GM12878 (cell line): ENCODE data around the gene DIO3. TPM values are rescaled to one million over a fixed set of nuclear protein-coding genes. Genes with fewer than 3 reads are reported as not detected.

Experiments
- ATAC-seq: fragments of 200-7000 bp; cut with Tn5 transposase; 3 replicates; pipeline ENCODE4 v1.9.1; 2020; ENCODE audit warnings: mild to moderate bottlenecking, moderate library complexity
- BruUV-seq: library from RNA; stranded (reverse); fragments of 400-500 nt; replicated peaks from 2 replicates; lab custom pipeline; 2021; lab: Mats Ljungman, UMichigan
- CTCF ChIA-PET: fragments of 300-600 bp; sonication (Branson Sonifier 250); formaldehyde crosslinking; extraction: SDS; loops from one replicate; lab custom pipeline; 2021; ENCODE audit warnings: inconsistent platforms; lab: Yijun Ruan, JAX
- POLR2A ChIA-PET: fragments of 350-600 bp; formaldehyde crosslinking; extraction: SDS; loops from one replicate; lab custom pipeline; 2021; ENCODE audit warnings: inconsistent platforms; lab: Charles Lee
- RAD21 ChIA-PET: fragments of 300-600 bp; sonication (Branson Sonifier 250); formaldehyde crosslinking; loops from one replicate; lab custom pipeline; 2023; ENCODE audit warnings: antibody characterized with exemption; ENCODE audit not compliant: unreplicated experiment; lab: Charles Lee
- SMC1A ChIA-PET: fragments of 300-600 bp; sonication (Branson Sonifier 250); formaldehyde crosslinking; loops from one replicate; lab custom pipeline; 2023; ENCODE audit not compliant: unreplicated experiment, uncharacterized antibody; lab: Charles Lee
- DNase-seq: peaks from one replicate; pipeline ENCODE4 v3.0.0-alpha.2; 2011; ENCODE audit warnings: low read depth, low spot score
- FAIRE-seq: peaks from 3 replicates; lab custom pipeline; 2011; peaks lifted over from hg19 to GRCh38; lab: Jason Lieb, UNC
- H2AFZ ChIP-seq: 2 replicates; pipeline ENCODE4 v1.6.0; 2011; ENCODE audit warnings: low read depth, low read length, control low read depth; ENCODE audit not compliant: control insufficient read depth
- H3K27ac ChIP-seq: 2 replicates; pipeline ENCODE4 v1.5.1; 2011; ENCODE audit warnings: control low read depth; ENCODE audit not compliant: control insufficient read depth, insufficient read depth
- H3K27me3 ChIP-seq, 2 experiments: replicated peaks in 1 of 2; 2 replicates each; pipeline versions ENCODE4 v1.6.0 to v1.6.1; 2011; ENCODE audit warnings: low read length in 1 of 2; ENCODE audit not compliant: control insufficient read depth in 2 of 2, insufficient read depth in 2 of 2
- H3K36me3 ChIP-seq, 2 experiments: 2 replicates each; pipeline ENCODE4 v1.5.1; 2011; ENCODE audit warnings: low read length in 1 of 2; ENCODE audit not compliant: control insufficient read depth in 2 of 2, insufficient read depth in 2 of 2
- H3K4me1 ChIP-seq: 2 replicates; pipeline ENCODE4 v1.6.1; 2011; ENCODE audit warnings: mild to moderate bottlenecking, low read length, moderate library complexity, mixed read lengths; ENCODE audit not compliant: control insufficient read depth, insufficient read depth
- H3K4me2 ChIP-seq: 2 replicates; pipeline ENCODE4 v1.6.0; 2011; ENCODE audit warnings: control low read depth; ENCODE audit not compliant: control insufficient read depth, insufficient read depth
- H3K4me3 ChIP-seq: fragments of 200-600 bp; sonication (generic); 2 replicates; pipeline ENCODE4 v1.5.1; 2016
- H3K79me2 ChIP-seq: 2 replicates; pipeline ENCODE4 v1.6.0; 2011; ENCODE audit warnings: low read length; ENCODE audit not compliant: control insufficient read depth, insufficient read depth
- H3K9ac ChIP-seq: 2 replicates; pipeline ENCODE4 v1.8.0; 2011; ENCODE audit warnings: low read length, control low read depth, mixed read lengths; ENCODE audit not compliant: control insufficient read depth, insufficient read depth
- H3K9me3 ChIP-seq: replicated peaks from 3 replicates; pipeline ENCODE4 v1.5.1; 2011; ENCODE audit warnings: mild to moderate bottlenecking, low read length; ENCODE audit not compliant: control insufficient read depth, insufficient read depth
- H4K20me1 ChIP-seq: 2 replicates; pipeline ENCODE4 v1.6.0; 2011; ENCODE audit not compliant: control insufficient read depth, insufficient read depth
- CUX1 ChIP-seq: IDR thresholded peaks from 2 replicates; pipeline ENCODE4 v1.6.1; 2012; ENCODE audit warnings: improper control_type of control experiment, low read depth, low read length; ENCODE audit not compliant: insufficient replicate concordance
- E4F1 ChIP-seq: fragments of 450-650 bp; IDR thresholded peaks from 2 replicates; pipeline ENCODE4 v1.6.1; 2018; ENCODE audit warnings: borderline replicate concordance, mild to moderate bottlenecking; ENCODE audit not compliant: partially characterized antibody
- IKZF2 ChIP-seq, 2 experiments: fragments of 450-650 bp; IDR thresholded peaks; 2 replicates each; pipeline ENCODE4 v1.6.1; 2017; ENCODE audit warnings: mild to moderate bottlenecking in 2 of 2, moderate library complexity in 2 of 2
- IRF3 ChIP-seq: fragments of 450-650 bp; IDR thresholded peaks from 2 replicates; pipeline ENCODE4 v1.6.1; 2014; ENCODE audit warnings: mild to moderate bottlenecking
- JUNB ChIP-seq: IDR thresholded peaks from 2 replicates; pipeline ENCODE4 v1.6.1; 2016; ENCODE audit warnings: antibody characterized with exemption, mild to moderate bottlenecking
- SMAD1 ChIP-seq: fragments of 450-650 bp; IDR thresholded peaks from 2 replicates; pipeline ENCODE4 v1.6.1; 2018; ENCODE audit warnings: mild to moderate bottlenecking, low read depth; ENCODE audit not compliant: partially characterized antibody
- ZNF687 ChIP-seq: fragments of 450-650 bp; IDR thresholded peaks from 2 replicates; pipeline ENCODE4 v1.6.1; 2017; ENCODE audit warnings: mild to moderate bottlenecking, moderate library complexity
- WGBS: methylation state at CpG from one replicate; pipeline ENCODE4 v1.1.6; 2016; ENCODE audit warnings: low lambda C conversion rate; ENCODE audit not compliant: insufficient replicate concordance, insufficient coverage; ENCODE audit errors: missing lambda C conversion rate; 5-methylcytosine and 5-hydroxymethylcytosine counted together
- in situ Hi-C: fragments of 300-500 bp; cut with MboI; formaldehyde crosslinking; loops from 9 replicates; pipeline ENCODE4 v1.14.3; 2018; ENCODE audit warnings: mixed read lengths
- intact Hi-C: fragments of 100-400 bp; cut with micrococcal nuclease; formaldehyde crosslinking; loops from one replicate; pipeline ENCODE4 v1.14.2; 2022; ENCODE audit not compliant: unreplicated experiment
- polyA plus RNA-seq, 11 experiments: library from polyadenylated mRNA; depleted of rRNA in 4 of 11; unstranded in 6 of 11; stranded (reverse) in 5 of 11; fragments of >200 nt; fragmentation: Nextera tagmentation in 4 of 11; fragmentation: Illumina TruSeq in 1 of 11; extraction: Ambion mirVana in 4 of 11; extraction: Trizol in 1 of 11; gene quantifications; 1 replicate in 1 of 11; 2 replicates in 10 of 11; pipeline versions ENCODE4 v1.2.1 to v1.2.3, GENCODE V29; 2011 to 2016; ENCODE audit warnings: inconsistent platforms in 2 of 11, missing spikeins in 2 of 11, low read depth in 1 of 11
- total RNA-seq, 4 experiments: library from RNA; depleted of rRNA in 3 of 4; stranded (reverse); fragments of >200 nt in 3 of 4; fragmentation: Illumina TruSeq in 1 of 4; extraction: Trizol in 1 of 4; gene quantifications; 2 replicates each; pipeline versions ENCODE4 v1.2.1 to v1.2.3, GENCODE V29; 2013 to 2021
- TF ChIP-seq, protein P1 (sequence below): IDR thresholded peaks from 2 replicates; pipeline ENCODE4 v1.6.1; 2011; ENCODE audit warnings: borderline replicate concordance, low read depth, mild to moderate bottlenecking, moderate library complexity, low read length; ENCODE audit not compliant: insufficient read depth, poor library complexity, severe bottlenecking

Gene DIO3
- total and polyA plus RNA-seq, 10 of the 15 experiments (the other 5 are each of a cell fraction or from before 2014, with no cell fraction given): not detected

DNA sequence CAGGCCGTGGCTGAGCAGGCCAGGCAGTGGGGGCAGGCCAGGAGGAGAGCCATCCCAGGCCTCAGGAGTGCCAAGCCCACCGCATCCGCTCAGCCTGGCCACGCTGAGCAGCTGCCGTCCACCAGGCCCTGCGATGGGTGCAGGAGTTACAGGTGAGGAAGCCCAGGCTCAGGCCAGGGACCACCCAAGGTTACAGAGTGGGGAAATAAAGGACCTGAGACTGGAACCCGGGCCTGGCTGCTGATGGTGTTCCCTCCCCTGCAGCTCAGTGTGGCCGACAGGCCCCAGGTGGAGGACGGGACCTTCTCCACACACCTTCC is 49.0 kb upstream of the DIO3 start:
- no peak overlapping the region for H3K9ac ChIP-seq
- no TSS peak for BruUV-seq
- H3K9me3 ChIP-seq: no peaks in the 10 kb centered on the region
- H3K4me1 ChIP-seq: no peaks in the 10 kb centered on the region
- WGBS: 43% methylated on average over 8 of the region's 9 CpGs
- POLR2A ChIA-PET: no interaction called here
- no peaks in the 10 kb centered on the region for H3K79me2 ChIP-seq
- ATAC-seq (no peak), FAIRE-seq (no peak), DNase-seq (no peak)
- no peak overlapping the region for H3K27ac ChIP-seq
- RAD21 ChIA-PET: no interaction called here
- SMC1A ChIA-PET: no interaction called here
- in situ Hi-C loops (no loop called here), intact Hi-C loops (no loop called here)
- H3K4me3 ChIP-seq: no peak overlapping the region
- no peak overlapping the region for H3K4me2 ChIP-seq
- H3K36me3 ChIP-seq: no peaks in the 10 kb centered on the region
- no peaks in the 10 kb centered on the region for H3K27me3 ChIP-seq
- H4K20me1 ChIP-seq: no peaks in the 10 kb centered on the region
- no peak overlapping the region for H2AFZ ChIP-seq
- CTCF ChIA-PET: no interaction called here
- no peak for TF ChIP-seq IKZF2 (IDR thresholded peaks at IDR 0.05)
- no peak for TF ChIP-seq JUNB
- TF ChIP-seq SMAD1: no peak
- TF ChIP-seq, protein P1, sequence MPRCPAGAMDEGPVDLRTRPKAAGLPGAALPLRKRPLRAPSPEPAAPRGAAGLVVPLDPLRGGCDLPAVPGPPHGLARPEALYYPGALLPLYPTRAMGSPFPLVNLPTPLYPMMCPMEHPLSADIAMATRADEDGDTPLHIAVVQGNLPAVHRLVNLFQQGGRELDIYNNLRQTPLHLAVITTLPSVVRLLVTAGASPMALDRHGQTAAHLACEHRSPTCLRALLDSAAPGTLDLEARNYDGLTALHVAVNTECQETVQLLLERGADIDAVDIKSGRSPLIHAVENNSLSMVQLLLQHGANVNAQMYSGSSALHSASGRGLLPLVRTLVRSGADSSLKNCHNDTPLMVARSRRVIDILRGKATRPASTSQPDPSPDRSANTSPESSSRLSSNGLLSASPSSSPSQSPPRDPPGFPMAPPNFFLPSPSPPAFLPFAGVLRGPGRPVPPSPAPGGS: no peak
- no peak for TF ChIP-seq E4F1
- TF ChIP-seq CUX1: no peak
- TF ChIP-seq IRF3: no peak
- TF ChIP-seq ZNF687: no peak
